Myocyte (in vitro differentiated cells): Measurements from ENCODE around the gene VDAC1. TPM values are rescaled to one million over a fixed set of nuclear protein-coding genes. Genes with fewer than 3 reads are reported as not detected.
A peak's percentile ranks its signal among the peaks of the same experiment; 100 is the strongest.

Source experiments
- DNase-seq: peaks from one replicate; pipeline ENCODE4 v3.0.0-alpha.2; 2012; ENCODE audit warnings: low read depth
- total RNA-seq: library from RNA; depleted of rRNA; stranded (reverse); fragments of >200 nt; gene quantifications from 2 replicates; pipeline ENCODE4 v1.2.3, GENCODE V29; 2014

Gene VDAC1
- total RNA-seq, 1 donor from 2014 or later, result 504 TPM

DNA sequence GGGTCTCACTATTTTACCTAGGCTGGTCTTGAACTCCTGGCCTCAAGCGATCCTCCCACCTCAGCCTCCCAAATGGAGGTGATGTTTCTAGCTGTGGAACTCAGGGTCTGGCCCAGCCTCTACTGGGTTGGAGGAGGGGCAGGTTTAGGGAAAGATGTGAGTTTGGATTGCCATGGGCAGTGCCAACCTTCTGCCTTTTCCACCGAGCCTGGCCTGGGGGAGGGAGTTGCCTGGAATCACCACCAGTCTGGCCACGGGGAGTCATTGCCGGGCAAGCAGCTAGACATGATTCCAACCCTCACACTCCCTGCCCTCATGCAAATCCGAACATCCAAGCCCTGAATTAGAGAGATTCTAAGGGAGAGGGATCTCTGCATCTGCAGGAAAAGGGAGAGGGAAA, 21.0 kb upstream of the VDAC1 start:
- no peak for DNase-seq

GRCh38 chr5:134024811-134025210, 20.0 kb upstream of the VDAC1 start:
- DNase-seq, result no peak

- peak; percentile 40 for DNase-seq
These were observed 17.6 kb upstream of the VDAC1 start for GRCh38 chr5:134022333-134022732.

GRCh38 chr5:134020188-134020587, 15.4 kb upstream of the VDAC1 start:
- no peak for DNase-seq

DNA sequence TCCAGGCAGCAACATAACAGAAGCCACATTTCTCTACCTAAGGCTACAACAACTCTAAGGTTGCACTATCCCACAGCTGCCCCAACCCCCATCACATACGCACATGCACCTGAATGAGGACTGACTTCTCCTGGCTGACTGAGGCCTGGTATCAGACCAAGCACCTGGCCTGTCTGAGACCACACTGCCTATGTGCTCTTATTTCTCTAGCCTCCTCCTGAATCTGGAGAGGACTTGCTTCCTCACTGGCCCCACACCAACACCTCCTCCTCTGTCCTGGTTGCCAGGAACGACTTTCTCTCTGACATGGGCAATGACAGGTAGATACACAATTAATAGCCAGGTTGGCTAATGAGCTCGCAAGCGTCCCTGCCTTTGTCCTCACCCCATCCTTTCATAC, 14.9 kb upstream of the VDAC1 start:
- DNase-seq, result no peak

- DNase-seq, result no peak
These were observed 14.2 kb upstream of the VDAC1 start for GRCh38 chr5:134018986-134019316.

- peak; percentile 57 for DNase-seq
These were observed 13.6 kb upstream of the VDAC1 start for GRCh38 chr5:134018154-134018985.

- DNase-seq, result no peak
These were observed 3.5 kb upstream of the VDAC1 start for GRCh38 chr5:134008266-134008749.

DNA sequence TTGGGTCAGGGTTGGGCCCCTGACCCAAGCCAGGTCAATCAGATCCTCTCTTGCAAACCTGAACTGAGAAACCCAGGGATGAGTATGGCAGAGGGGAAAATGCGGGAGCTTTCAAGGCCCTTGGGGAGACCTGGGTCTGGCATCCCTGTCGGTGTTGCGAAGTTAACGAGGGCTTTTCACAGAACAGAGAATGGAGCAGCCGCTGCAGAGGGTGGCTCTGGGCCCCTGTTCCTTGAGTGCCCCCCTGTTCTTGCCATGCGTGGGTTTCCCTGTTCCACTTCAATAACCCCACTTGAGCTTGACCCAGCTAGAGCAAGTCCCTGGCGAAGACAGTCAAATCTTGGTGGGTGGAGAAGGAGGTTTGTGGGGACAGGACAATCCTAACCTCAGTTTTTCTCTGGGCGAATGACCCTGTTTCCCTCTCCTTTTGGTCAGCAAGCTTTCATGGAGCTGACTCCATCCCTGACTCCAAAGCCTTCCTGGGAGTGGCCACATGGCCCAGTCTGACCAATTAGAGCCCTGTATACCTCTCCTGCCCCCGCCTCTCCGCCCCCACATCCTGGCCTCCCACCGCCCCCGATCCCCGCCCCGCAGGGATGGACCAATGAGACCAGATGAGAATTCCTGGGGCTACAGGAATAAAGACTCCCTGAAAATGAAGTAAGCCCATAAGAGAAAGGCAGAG, 2.9 kb upstream of the VDAC1 start:
- no peak for DNase-seq

GRCh38 chr5:134006115-134006514, 1.3 kb upstream of the VDAC1 start:
- DNase-seq, result no peak

GRCh38 chr5:134005417-134006061, 764 bp upstream of the VDAC1 start:
- DNase-seq, result peak; percentile 71

DNA sequence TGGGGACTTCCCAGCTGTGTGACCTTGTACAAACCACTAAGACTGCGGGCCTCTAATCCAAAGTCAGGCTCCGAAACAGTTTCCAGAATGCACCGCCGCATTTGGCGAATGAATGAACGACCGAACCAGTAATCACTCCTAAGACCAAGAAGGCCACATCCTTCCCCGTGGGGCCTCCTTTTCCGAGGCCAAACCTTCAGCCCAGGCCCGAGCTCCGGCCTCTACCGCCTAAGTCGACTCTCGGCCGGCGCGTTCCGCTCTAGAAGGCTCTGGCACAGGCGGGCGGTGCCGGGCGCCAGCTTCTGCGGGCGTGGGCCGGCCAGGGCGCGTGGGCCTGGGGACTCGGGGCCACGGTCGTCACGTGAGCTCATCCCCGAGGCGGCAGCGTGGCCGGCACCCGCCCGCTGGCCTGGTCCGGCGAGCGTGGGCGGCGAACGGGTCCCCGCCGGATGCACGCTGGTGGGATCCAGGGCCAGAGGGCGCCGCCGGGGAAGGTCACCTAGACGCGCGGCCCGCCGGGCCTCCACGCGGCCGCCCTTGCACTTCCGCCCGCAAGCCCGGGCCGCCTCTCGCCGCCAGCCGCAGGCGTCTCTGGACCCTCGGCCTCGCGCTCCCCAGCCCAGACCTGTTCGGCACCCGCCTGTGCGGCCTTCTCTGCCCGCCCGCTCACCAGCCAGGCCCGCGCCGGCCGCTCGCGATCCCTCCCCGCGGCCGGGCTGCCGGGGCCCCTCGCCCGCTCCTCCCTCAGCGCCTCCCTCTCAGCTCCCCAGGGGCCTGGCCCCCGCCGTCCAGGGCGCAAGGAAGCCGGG, 754 bp downstream of the VDAC1 start:
- peak; percentile 54 for DNase-seq

- peak; percentile 23 for DNase-seq
These were observed 1.5 kb downstream of the VDAC1 start for GRCh38 chr5:134003064-134003816.

DNA sequence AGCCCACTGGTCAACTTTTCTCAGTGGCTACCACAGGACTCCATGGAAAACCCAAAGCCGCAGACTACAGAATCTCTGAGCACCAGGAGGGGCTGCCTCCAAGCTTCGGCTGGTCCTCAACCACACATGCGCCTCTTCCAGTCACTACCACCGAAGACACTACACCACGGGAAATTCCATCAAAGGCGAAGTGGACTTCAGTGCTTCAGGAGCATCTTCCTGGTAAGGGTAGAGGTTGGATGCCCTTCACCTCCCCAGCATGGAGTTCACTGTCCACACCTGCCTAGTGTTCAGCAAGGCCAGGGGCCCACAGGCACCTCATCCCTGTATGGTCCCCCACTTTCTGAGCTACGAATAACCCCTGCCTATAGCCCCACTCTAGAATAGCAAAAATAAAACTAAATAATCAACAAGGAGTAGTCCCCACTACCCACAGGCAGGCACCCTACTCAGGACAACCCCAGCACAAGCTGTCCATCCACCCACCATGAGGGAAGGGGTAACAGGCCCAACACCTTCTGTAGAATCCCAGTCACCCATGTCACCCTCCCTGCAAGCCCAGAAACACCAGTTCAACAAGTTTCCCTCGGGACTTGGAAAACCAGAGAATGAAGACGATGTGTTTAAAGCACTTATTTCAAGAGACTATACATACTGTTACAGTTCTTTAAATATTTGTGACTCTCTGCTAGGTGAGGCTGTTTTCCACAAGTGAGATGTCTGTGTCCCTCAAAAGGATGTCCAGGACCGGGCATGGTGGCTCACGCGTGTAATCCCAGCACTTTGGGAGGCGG, 2.6 kb downstream of the VDAC1 start:
- no peak for DNase-seq

- no peak for DNase-seq
These were observed 3.9 kb downstream of the VDAC1 start for GRCh38 chr5:134000696-134001453.

- DNase-seq, result peak; percentile 93
These were observed 4.7 kb downstream of the VDAC1 start for GRCh38 chr5:134000091-134000511.

GRCh38 chr5:133998807-133999206, 6.0 kb downstream of the VDAC1 start:
- no peak for DNase-seq

DNA sequence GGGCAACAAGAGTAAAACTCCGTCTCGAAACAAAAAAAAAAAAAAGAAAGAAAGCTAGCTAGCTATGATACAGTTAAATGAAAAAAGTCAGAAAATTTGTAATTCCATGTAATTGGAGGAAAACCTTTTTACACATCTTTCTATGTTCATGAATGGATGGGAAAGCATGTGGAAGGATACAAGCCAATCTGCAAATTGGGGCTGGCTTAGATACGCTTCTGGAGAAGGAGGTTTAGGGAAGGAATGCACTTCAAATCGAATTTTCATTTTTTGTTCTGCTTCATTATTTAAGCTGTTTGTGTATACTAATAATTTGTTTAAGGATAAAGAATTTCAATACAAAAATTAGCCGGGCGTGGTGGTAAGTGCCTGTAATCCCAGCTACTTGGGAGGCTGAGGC, 6.7 kb downstream of the VDAC1 start:
- no peak for DNase-seq

- peak; percentile 31 for DNase-seq
These were observed 8.0 kb downstream of the VDAC1 start for GRCh38 chr5:133996683-133997252.
